Stimulated activated CD4-positive, alpha-beta T cell treated with anti-CD3 and anti-CD28 coated beads, Interleukin-4, amount 100 ng/mL, for 24 hours (primary cell): ENCODE measurements around the gene INTS3.

Experiments
- DNase-seq: peaks from one replicate; pipeline ENCODE4 v3.0.0-alpha.2; 2020

Gene INTS3

GRCh38 chr1:153727463-153728304 lies at the start of gene INTS3:
Gene INTS3 (plus strand): TSS chr1:153728050. CDS start chr1:153728635, 585 bp downstream.
- peak; percentile 100 for DNase-seq

GRCh38 chr1:153678519-153679336 lies 49.1 kb upstream of the INTS3 start, which contains the start of gene NPR1:
Gene NPR1 (plus strand): TSS chr1:153678688. CDS start chr1:153679109, 421 bp downstream.
- peak; percentile 26 for DNase-seq

- no peak for DNase-seq
Observed at GRCh38 chr1:153679337-153680119, 48.3 kb upstream of the INTS3 start.

GRCh38 chr1:153680120-153680403 lies 47.8 kb upstream of the INTS3 start:
- DNase-seq = no peak

GRCh38 chr1:153682730-153683129 lies 45.1 kb upstream of the INTS3 start:
- DNase-seq = no peak

- DNase-seq = no peak
Observed at GRCh38 chr1:153683854-153684253, 44.0 kb upstream of the INTS3 start.

- no peak for DNase-seq
Observed at GRCh38 chr1:153684892-153685291, 43.0 kb upstream of the INTS3 start.

- DNase-seq = no peak
Observed at GRCh38 chr1:153685544-153686340, 42.1 kb upstream of the INTS3 start.

GRCh38 chr1:153687346-153688125 lies 40.3 kb upstream of the INTS3 start:
- DNase-seq = no peak

GRCh38 chr1:153688276-153688675 lies 39.6 kb upstream of the INTS3 start:
- no peak for DNase-seq

GRCh38 chr1:153688736-153689328 lies 39.0 kb upstream of the INTS3 start:
- no peak for DNase-seq

- no peak for DNase-seq
Observed at GRCh38 chr1:153693466-153693865, 34.4 kb upstream of the INTS3 start.

- DNase-seq = no peak
Observed at GRCh38 chr1:153696741-153697140, 31.1 kb upstream of the INTS3 start.

GRCh38 chr1:153697191-153698019 lies 30.4 kb upstream of the INTS3 start:
- no peak for DNase-seq

GRCh38 chr1:153698020-153698922 lies 29.6 kb upstream of the INTS3 start:
- DNase-seq = no peak

- no peak for DNase-seq
Observed at GRCh38 chr1:153698923-153699714, 28.7 kb upstream of the INTS3 start.

GRCh38 chr1:153699768-153700167 lies 28.1 kb upstream of the INTS3 start:
- no peak for DNase-seq

- no peak for DNase-seq
Observed at GRCh38 chr1:153705484-153705883, 22.4 kb upstream of the INTS3 start.
